HG02759 (cell line): ENCODE data around the gene CYTL1.
"Not testable (repeated sequence)": the region's sequence is repeated elsewhere in the genome, so short reads cannot be mapped to it uniquely, and the experiment has no call there.

ENCODE experiments used
- ATAC-seq: cut with Tn5 transposase; IDR thresholded peaks from one replicate; pipeline ENCODE4 v1.9.1; 2021; ENCODE audit warnings: mild to moderate bottlenecking, moderate library complexity; ENCODE audit not compliant: unreplicated experiment

Gene CYTL1

GRCh38 chr4:5019274-5019673 is at the start of gene CYTL1:
Gene CYTL1 (minus strand): TSS chr4:5019458. CDS start chr4:5019445, 13 bp downstream.
- ATAC-seq, result no peak

- ATAC-seq, result no peak
Observed at GRCh38 chr4:5067908-5068307, 48.6 kb upstream of the CYTL1 start.

- not testable (repeated sequence) for ATAC-seq
Observed at GRCh38 chr4:5066968-5067367, 47.7 kb upstream of the CYTL1 start.

- no peak for ATAC-seq
Observed at GRCh38 chr4:5066101-5066500, 46.8 kb upstream of the CYTL1 start.

- no peak for ATAC-seq
Observed at GRCh38 chr4:5055411-5055810, 36.2 kb upstream of the CYTL1 start.

- ATAC-seq, result no peak
Observed at GRCh38 chr4:5054532-5054931, 35.3 kb upstream of the CYTL1 start.

- ATAC-seq, result no peak
Observed at GRCh38 chr4:5052726-5053425, 33.6 kb upstream of the CYTL1 start.

- ATAC-seq, result no peak
Observed at GRCh38 chr4:5052204-5052702, 33.0 kb upstream of the CYTL1 start.

GRCh38 chr4:5051278-5052203 is 32.3 kb upstream of the CYTL1 start, which contains the start of gene STK32B:
Gene STK32B (plus strand): TSS chr4:5051480.
- no peak for ATAC-seq

- ATAC-seq, result peak; percentile 64
Observed at GRCh38 chr4:5050520-5051277, 31.4 kb upstream of the CYTL1 start.

GRCh38 chr4:5048721-5049120 is 29.5 kb upstream of the CYTL1 start:
- ATAC-seq, result no peak

GRCh38 chr4:5045097-5045496 is 25.8 kb upstream of the CYTL1 start:
- no peak for ATAC-seq

GRCh38 chr4:5044341-5044740 is 25.1 kb upstream of the CYTL1 start:
- no peak for ATAC-seq

GRCh38 chr4:5043579-5043978 is 24.3 kb upstream of the CYTL1 start:
- ATAC-seq, result no peak

GRCh38 chr4:5041699-5042098 is 22.4 kb upstream of the CYTL1 start:
- ATAC-seq, result no peak

GRCh38 chr4:5040856-5041620 is 21.8 kb upstream of the CYTL1 start:
- ATAC-seq, result no peak

GRCh38 chr4:5039800-5040199 is 20.5 kb upstream of the CYTL1 start:
- ATAC-seq, result no peak

GRCh38 chr4:5037553-5038551 is 18.6 kb upstream of the CYTL1 start:
- no peak for ATAC-seq

- ATAC-seq, result no peak
Observed at GRCh38 chr4:5036239-5036638, 17.0 kb upstream of the CYTL1 start.
